GM19455 (cell line): Measurements from ENCODE around the gene FLACC1.
"Not testable (repeated sequence)": the region's sequence is repeated elsewhere in the genome, so short reads cannot be mapped to it uniquely, and the experiment has no call there.

Source experiments
- ATAC-seq: cut with Tn5 transposase; IDR thresholded peaks from one replicate; pipeline ENCODE4 v1.9.1; 2021; ENCODE audit not compliant: unreplicated experiment

FLACC1 gene

GRCh38 chr2:201349601-201350000 lies 7.5 kb downstream of the FLACC1 start:
- ATAC-seq, result no peak

GRCh38 chr2:201348758-201349157 lies 8.4 kb downstream of the FLACC1 start:
- ATAC-seq, result no peak

DNA sequence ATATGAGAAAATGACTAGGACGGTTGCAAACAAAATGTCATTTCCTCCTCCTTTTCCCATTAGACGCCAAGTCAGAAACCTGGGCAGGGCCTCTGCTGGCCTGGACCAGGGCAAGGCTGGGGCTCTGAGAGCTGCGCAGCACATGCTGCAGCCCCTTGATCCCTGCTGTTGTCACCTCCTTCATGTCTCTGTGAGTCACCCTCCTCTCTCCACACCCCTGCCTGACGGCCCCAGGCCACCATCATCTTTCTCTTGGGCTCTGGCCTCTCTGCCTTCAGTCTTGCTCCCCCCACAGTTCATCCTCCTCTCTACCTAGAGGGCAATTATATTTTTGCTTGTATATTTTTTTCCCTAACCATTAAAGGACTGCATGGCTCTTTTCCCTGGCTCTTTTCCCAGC lies 10.0 kb downstream of the FLACC1 start:
- no peak for ATAC-seq

GRCh38 chr2:201345625-201346213 lies 11.4 kb downstream of the FLACC1 start:
- no peak for ATAC-seq

- ATAC-seq, result no peak
These were observed 12.3 kb downstream of the FLACC1 start for GRCh38 chr2:201344663-201345366.

DNA sequence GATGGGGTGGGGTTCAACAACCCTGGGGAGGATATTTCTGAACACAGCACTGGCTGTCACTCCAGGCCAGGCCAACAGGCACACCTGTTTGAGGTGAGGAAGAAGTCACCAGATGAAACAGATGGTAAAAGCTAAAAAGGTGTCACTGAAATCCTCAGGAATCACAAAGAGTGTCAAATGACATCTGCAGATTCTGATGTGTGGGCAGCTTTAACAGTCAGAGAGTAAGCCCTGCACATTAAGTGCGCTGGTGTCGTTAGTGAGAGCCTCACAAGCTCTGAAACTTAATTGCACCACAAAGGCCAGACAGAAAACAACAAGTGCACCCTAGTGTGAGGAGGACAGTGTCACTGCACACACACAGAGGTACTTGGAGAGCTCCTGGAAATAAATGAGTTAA lies 13.6 kb downstream of the FLACC1 start:
- ATAC-seq, result no peak

GRCh38 chr2:201342923-201343322 lies 14.2 kb downstream of the FLACC1 start:
- no peak for ATAC-seq

DNA sequence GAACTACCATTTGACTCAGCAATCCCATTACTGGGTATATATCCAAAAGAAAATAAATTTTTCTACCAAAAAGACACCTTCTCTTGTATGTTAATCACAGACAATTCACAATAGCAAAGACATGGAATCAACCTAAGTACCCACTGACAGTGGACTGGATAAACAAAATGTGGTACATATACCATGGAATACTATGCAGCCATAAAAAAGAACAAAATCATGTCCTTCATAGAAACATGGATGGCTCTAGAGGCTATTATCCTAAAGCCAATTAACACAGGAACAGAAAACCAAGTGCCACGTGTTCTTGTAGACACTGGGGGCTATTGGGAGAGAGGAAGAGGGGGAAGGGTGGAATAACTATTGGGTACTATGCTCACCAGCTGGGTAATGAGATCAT lies 27.7 kb downstream of the FLACC1 start:
- no peak for ATAC-seq

- no peak for ATAC-seq
These were observed 29.5 kb downstream of the FLACC1 start for GRCh38 chr2:201327678-201328077.

DNA sequence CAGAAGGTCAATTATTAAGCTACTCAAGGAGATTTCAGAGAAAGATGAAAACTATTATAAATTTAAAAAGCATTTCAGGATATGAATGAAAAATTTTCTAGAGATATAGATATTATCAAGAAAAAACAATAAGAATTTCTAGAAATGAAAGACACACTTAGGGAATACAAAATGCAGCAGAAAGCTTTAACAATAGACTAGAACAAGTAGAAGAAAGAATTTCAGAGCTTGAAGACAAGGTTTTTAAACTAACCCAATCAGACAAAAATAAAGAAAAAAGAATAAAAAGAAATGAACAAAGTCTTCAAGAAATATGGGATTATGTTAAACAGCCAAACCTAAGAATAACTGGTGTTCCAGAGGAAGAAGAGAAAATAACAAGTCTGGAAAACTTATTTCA lies 34.4 kb downstream of the FLACC1 start:
- no peak for ATAC-seq

GRCh38 chr2:201320701-201321100 lies 36.4 kb downstream of the FLACC1 start:
- ATAC-seq, result no peak

- ATAC-seq, result no peak
These were observed 36.9 kb downstream of the FLACC1 start for GRCh38 chr2:201320257-201320656.

- no peak for ATAC-seq
These were observed 37.6 kb downstream of the FLACC1 start for GRCh38 chr2:201319511-201319910.

DNA sequence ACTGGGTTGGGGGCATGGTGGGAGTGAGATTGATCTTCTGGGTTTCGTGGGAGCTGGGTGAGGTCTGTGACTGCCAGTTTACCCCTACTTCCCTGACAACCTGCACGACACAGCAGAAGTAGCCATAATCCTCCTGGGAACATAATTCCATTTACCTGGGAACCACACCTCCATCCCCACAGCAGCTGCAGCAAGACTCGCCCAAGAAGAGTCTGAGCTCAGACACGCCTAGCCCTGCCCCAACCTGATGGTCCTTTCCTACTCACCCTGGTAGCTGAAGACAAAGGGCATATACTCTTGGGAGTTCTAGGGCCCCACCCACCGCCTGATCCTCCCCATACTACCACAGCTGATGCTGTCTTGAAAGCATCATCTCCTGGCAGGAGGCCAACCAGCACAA lies 43.8 kb downstream of the FLACC1 start:
- no peak for ATAC-seq

DNA sequence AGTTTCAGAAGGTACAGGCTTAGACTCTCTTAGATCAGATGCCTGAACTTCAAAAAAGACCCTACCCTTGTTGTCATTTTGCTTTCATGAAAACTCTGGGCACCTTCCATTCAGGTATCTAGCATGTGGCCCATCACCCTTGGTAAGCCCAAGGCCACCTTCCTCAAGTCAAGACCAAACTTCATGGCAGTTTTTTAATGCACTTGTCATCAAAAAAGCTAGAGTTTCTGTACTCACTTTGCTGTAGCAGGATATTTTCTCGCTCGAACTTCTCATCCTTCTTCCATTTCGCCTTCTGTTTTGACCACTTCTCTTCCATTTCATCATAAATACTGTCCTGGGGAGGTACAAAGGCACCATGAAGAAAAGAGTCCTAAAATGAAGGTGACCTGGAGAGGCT lies 48.2 kb downstream of the FLACC1 start:
- ATAC-seq, result no peak

DNA sequence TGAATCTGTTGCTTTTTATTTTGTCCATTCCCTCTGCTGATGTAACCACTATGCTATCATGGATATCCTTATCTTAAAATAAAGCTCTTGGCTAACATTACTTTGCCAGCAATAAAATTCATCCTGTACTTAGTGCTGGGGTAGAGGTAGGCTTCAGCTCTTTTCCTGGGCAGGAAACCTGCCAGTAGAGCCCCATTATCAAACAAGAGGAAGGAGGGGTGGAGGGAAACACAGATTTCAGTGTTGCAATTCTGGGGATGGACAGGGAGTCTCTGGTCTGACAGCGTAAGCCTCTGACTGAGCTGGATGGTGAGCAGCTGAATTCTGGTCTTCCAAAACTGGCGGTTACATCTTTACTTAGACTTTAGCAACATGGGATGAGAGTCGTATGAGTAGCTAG lies 49.3 kb downstream of the FLACC1 start:
- no peak for ATAC-seq

DNA sequence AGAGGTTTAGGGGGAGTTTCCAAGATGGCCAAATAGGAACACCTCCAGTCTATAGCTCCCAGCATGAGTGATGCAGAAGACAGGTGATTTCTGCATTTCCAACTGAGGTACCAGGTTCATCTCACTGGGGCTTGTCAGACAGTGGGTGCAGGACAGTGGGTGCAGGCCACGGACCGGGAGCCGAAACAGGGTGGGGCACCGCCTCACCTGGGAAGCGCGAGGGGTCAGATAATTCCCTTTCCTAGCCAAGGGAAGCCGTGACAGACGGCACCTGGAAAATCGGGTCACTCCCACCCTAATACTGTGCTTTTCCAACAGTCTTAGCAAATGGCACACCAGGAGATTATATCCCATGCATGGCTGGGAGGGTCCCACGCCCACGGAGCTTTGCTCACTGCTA lies 57.2 kb downstream of the FLACC1 start:
- not testable (repeated sequence) for ATAC-seq

- ATAC-seq, result no peak
These were observed 58.6 kb downstream of the FLACC1 start for GRCh38 chr2:201298462-201299052.

- not testable (repeated sequence) for ATAC-seq
These were observed 66.5 kb downstream of the FLACC1 start for GRCh38 chr2:201290457-201291148.

GRCh38 chr2:201285499-201285898 lies 71.6 kb downstream of the FLACC1 start:
- no peak for ATAC-seq

DNA sequence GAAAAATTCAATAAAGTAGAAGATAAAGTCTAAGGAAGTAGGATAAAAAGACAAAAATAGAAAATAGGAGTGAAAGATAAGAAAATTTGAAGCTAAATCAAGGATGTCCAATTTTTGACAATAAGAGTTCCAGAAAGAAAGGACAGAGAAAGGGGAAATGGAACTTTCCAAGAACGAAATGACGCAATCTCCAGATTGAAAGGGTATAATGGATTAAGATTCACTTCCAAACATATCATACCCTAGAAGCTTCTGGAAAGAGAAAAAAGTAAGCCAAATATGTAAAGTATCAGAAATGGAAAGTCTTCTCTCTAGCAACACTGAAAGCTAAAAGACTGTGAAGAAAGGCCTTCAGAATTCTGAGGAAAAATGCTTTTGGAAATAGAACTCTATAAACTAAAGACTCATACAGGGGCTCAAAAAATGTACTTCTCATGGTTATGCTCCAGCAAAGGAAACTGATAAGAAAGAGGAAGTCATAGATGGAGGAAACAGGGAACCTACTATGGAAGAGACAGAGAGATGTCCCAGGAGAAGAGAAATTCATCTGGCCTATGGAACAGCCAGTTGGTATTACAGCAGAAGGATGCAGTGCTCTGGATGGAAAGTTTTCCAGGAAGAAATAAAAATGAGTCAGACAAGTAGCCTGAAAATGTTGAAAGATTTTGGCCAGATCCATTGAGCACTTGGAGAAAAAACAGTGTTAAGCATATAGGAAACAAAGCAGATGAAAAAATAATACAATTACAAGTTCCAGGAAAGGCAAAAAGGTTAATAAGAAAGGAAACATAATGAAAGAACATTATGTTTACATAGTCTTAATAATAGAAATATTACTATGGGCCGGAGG lies 76.7 kb downstream of the FLACC1 start:
- no peak for ATAC-seq
